MM.1S (cell line): Measurements from ENCODE around the gene RPL18.

Experiments
- EZH2 ChIP-seq: fragments of 300-600 bp; sonication (generic); optimal IDR thresholded peaks from 2 replicates; pipeline ENCODE3; 2017; ENCODE audit warnings: low read depth, mild to moderate bottlenecking, antibody characterized with exemption, low read length, mixed read lengths
- EZH2phosphoT487 ChIP-seq: fragments of 300-600 bp; sonication (generic); IDR thresholded peaks from 2 replicates; pipeline ENCODE4 v1.6.1; 2018; ENCODE audit warnings: antibody characterized with exemption, low read length
- TF ChIP-seq, protein P1 (sequence below): fragments of 300-600 bp; sonication (generic); IDR thresholded peaks from 2 replicates; pipeline ENCODE4 v1.5.1; 2016; ENCODE audit warnings: antibody characterized with exemption, low read length, mixed read lengths

DNA sequence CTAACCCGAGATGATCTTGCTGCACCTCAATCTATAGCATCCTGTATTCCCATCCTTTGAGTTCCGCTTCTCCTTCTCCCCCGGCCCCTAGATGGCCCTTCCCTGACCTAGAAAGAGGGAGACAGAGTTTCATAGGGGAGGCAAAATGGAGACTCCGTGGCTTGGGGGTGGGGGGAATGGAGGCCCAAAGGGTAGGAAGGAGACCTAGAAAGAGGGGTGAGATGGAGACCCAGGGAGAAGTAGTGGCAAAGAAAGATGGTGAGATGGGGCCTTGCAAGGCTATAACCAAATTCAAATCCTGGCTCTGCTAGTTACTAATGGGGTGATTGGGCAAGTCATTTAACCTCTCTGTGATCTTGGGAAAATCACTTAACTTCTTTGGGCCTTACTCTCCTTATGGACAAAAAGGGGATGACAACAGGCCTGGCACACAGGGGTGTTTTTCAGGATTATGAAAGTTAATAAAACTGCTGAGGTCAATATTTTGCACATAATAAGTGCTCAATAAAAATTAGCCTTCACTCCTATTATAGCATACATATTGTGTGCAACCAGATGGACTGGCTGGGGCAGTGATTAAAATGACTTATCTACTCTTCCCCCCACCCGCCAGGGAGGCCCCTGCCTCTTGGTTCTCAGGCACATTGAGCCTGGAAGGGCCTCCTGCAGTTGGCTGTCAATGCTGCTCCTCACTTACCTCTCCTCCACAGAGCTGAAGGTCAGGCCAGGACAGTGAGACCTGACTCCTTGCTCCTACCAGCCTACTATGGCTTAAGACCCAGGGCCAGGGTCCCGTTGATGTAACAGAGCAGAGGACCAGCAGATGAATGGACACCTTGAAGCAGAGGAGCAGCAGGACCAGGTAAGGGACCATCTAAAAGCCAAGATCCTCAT is 961 bp upstream of the RPL18 start:
- TF ChIP-seq, protein P1, sequence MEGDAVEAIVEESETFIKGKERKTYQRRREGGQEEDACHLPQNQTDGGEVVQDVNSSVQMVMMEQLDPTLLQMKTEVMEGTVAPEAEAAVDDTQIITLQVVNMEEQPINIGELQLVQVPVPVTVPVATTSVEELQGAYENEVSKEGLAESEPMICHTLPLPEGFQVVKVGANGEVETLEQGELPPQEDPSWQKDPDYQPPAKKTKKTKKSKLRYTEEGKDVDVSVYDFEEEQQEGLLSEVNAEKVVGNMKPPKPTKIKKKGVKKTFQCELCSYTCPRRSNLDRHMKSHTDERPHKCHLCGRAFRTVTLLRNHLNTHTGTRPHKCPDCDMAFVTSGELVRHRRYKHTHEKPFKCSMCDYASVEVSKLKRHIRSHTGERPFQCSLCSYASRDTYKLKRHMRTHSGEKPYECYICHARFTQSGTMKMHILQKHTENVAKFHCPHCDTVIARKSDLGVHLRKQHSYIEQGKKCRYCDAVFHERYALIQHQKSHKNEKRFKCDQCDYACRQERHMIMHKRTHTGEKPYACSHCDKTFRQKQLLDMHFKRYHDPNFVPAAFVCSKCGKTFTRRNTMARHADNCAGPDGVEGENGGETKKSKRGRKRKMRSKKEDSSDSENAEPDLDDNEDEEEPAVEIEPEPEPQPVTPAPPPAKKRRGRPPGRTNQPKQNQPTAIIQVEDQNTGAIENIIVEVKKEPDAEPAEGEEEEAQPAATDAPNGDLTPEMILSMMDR: no peak; the same call in 1 of the 2 replicates
- no peak for TF ChIP-seq EZH2
- no peak for TF ChIP-seq EZH2phosphoT487
